ENCODE measurements around the gene PRSS33. TPM values are rescaled to one million over a fixed set of nuclear protein-coding genes. Genes with fewer than 3 reads are reported as not detected.

Gene PRSS33
- total and polyA plus RNA-seq, 8 donors, result not detected

DNA sequence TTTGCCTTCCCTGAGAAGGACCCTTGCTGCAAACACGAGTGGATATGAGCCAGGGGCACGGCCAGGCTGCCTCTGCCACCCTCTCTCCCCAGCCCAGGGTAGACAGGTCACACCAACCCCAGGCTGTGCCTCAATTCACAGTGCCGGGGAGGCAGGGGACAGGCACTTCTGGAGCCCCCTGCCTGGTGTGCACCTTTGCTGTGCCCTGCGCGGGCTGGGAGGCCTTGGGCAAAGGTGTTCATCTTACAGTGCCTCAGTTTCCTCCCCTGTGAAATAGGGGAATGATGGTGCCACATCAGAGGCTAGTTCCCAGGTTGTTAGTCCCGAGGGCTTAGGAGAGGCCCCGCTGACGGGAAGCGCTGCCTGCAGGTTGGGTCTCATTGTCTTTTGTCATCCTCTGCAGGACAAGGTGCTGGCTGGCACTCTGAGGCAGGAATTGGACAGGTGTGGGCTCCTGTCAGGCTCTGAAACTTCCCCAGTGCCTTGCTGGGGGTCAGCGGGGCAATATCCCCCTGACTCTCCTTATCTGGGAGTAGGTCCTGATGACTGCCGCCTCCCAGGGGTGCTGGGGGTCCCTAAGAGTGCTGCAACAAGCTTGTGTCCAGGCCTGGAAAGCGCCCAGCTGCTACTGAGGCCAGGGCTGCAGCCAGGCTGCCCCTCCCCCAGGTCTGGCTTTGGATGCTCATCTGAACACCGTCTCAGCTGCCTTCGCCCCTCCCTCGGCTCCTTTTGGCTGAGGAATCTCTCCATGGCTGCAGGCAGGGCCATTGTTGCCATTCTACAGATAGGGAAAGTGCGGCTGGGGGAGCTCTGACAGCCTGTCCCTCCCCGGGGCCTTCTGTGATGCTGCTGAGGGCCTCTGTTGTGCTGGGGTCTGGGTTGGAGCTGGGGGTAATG is 32.8 kb upstream of the PRSS33 start:
- Histone ChIP-seq H3K9me3 (no peaks in the 10 kb centered on the region), H3K27ac (no peak overlapping the region), H3K4me3 (no peak overlapping the region), H3K27me3 (peaks cover 0 to 72% (median 3%) of the 10 kb centered on the region in 3 donors), H3K36me3 (no peaks in the 10 kb centered on the region), H3K4me1 (no peaks in the 10 kb centered on the region)
- intact Hi-C loops (cut with DNase I; ENCODE audit: low total_unique reads), result no loop called here
- no peak for DNase-seq
- WGBS, 5 donors, result 68 to 78% (median 73%) methylated on average over 11 to 17 of the region's 17 CpGs
- TF ChIP-seq POLR2A (IDR thresholded peaks at IDR 0.05) (no peak), EP300 (IDR thresholded peaks at IDR 0.05) (no peak), POLR2AphosphoS5 (IDR thresholded peaks at IDR 0.05) (no peak), CTCF (IDR thresholded peaks at IDR 0.05) (no peak)

GRCh38 chr16:2819179-2819938 is 32.0 kb upstream of the PRSS33 start:
- H3K27me3 ChIP-seq, result peaks cover 0 to 74% (median 3%) of the 10 kb centered on the region in 3 donors
- no peak for TF ChIP-seq CTCF (IDR thresholded peaks at IDR 0.05)
- TF ChIP-seq POLR2A (IDR thresholded peaks at IDR 0.05), result no peak
- no peak for TF ChIP-seq EP300 (IDR thresholded peaks at IDR 0.05)
- no peak for TF ChIP-seq POLR2AphosphoS5 (IDR thresholded peaks at IDR 0.05)
- H3K36me3 ChIP-seq, result no peaks in the 10 kb centered on the region
- no peak for DNase-seq
- H3K4me3 ChIP-seq, result no peak overlapping the region
- H3K27ac ChIP-seq, result no peak overlapping the region
- WGBS, 5 donors, result 86 to 91% (median 88%) methylated on average over 11 to 18 of the region's 18 CpGs
- no peaks in the 10 kb centered on the region for H3K9me3 ChIP-seq
- no peaks in the 10 kb centered on the region for H3K4me1 ChIP-seq
- intact Hi-C loops (cut with DNase I; ENCODE audit: low total_unique reads), result no loop called here

- Histone ChIP-seq H3K9me3 (no peaks in the 10 kb centered on the region), H3K4me1 (no peaks in the 10 kb centered on the region), H3K27me3 (peaks cover 0 to 81% (median 3%) of the 10 kb centered on the region in 3 donors), H3K27ac (no peak overlapping the region), H3K4me3 (no peak overlapping the region), H3K36me3 (no peaks in the 10 kb centered on the region)
- intact Hi-C loops (cut with DNase I; ENCODE audit: low total_unique reads), result no loop called here
- WGBS, 5 donors, result 77 to 84% (median 79%) methylated on average over 10 of the region's 10 CpGs
- TF ChIP-seq POLR2AphosphoS5 (IDR thresholded peaks at IDR 0.05), result no peak
- no peak for TF ChIP-seq CTCF (IDR thresholded peaks at IDR 0.05)
- TF ChIP-seq EP300 (IDR thresholded peaks at IDR 0.05), result no peak
- no peak for TF ChIP-seq POLR2A (IDR thresholded peaks at IDR 0.05)
- DNase-seq, result no peak
Measured at GRCh38 chr16:2818272-2818876, 31.0 kb upstream of the PRSS33 start.
